ENCODE data around the gene FHL1.
"Not testable (repeated sequence)": the region's sequence is repeated elsewhere in the genome, so short reads cannot be mapped to it uniquely, and the experiment has no call there.

The FHL1 gene

GRCh38 chrX:136210243-136210642 lies 62.9 kb downstream of the FHL1 start:
- no peak for DNase-seq (ENCODE audit: low read depth)

- peak; percentile 28 for DNase-seq (ENCODE audit: low read depth)
These were observed 63.5 kb downstream of the FHL1 start for GRCh38 chrX:136210806-136211205.

- DNase-seq (ENCODE audit: low read depth) = no peak
These were observed 64.6 kb downstream of the FHL1 start for GRCh38 chrX:136211766-136212556.

GRCh38 chrX:136212557-136213111 lies 65.3 kb downstream of the FHL1 start:
- DNase-seq (ENCODE audit: low read depth) = no peak

GRCh38 chrX:136214551-136214950 lies 67.2 kb downstream of the FHL1 start:
- peak; percentile 89 for DNase-seq (ENCODE audit: low read depth)

- DNase-seq (ENCODE audit: low read depth) = peak; percentile 38
These were observed 68.2 kb downstream of the FHL1 start for GRCh38 chrX:136215559-136215958.

GRCh38 chrX:136219893-136220292 lies 72.6 kb downstream of the FHL1 start:
- DNase-seq (ENCODE audit: low read depth) = no peak

GRCh38 chrX:136220540-136220939 lies 73.2 kb downstream of the FHL1 start:
- DNase-seq (ENCODE audit: low read depth) = peak; percentile 52

GRCh38 chrX:136220951-136221350 lies 73.6 kb downstream of the FHL1 start:
- no peak for DNase-seq (ENCODE audit: low read depth)

GRCh38 chrX:136221851-136222513 lies 74.6 kb downstream of the FHL1 start:
- DNase-seq (ENCODE audit: low read depth) = no peak

GRCh38 chrX:136227074-136227473 lies 79.7 kb downstream of the FHL1 start:
- no peak for DNase-seq (ENCODE audit: low read depth)

GRCh38 chrX:136227948-136228838 lies 80.9 kb downstream of the FHL1 start:
- peak; percentile 51 for DNase-seq (ENCODE audit: low read depth)

GRCh38 chrX:136228839-136229207 lies 81.5 kb downstream of the FHL1 start:
- no peak for DNase-seq (ENCODE audit: low read depth)

GRCh38 chrX:136237074-136237473 lies 89.7 kb downstream of the FHL1 start:
- DNase-seq (ENCODE audit: low read depth) = no peak

- not testable (repeated sequence) for DNase-seq (ENCODE audit: low read depth)
These were observed 90.5 kb downstream of the FHL1 start for GRCh38 chrX:136237849-136238248.

- DNase-seq (ENCODE audit: low read depth) = no peak
These were observed 98.9 kb downstream of the FHL1 start for GRCh38 chrX:136246201-136246600.

GRCh38 chrX:136250191-136251040 lies 103.1 kb downstream of the FHL1 start:
- DNase-seq (ENCODE audit: low read depth) = peak; percentile 40

GRCh38 chrX:136251041-136251991 lies 104.0 kb downstream of the FHL1 start, which contains the start of gene MAP7D3:
MAP7D3 (minus strand) TSS chrX:136251400; CDS start chrX:136251358, 42 bp downstream.
- peak; percentile 50 for DNase-seq (ENCODE audit: low read depth)

- no peak for DNase-seq (ENCODE audit: low read depth)
These were observed 108.2 kb downstream of the FHL1 start for GRCh38 chrX:136255541-136255940.

GRCh38 chrX:136256026-136256425 lies 108.7 kb downstream of the FHL1 start:
- DNase-seq (ENCODE audit: low read depth) = no peak
